Fibroblast of skin of right quadriceps (primary cell): Measurements from ENCODE around the gene CD84.
"Not testable (repeated sequence)": the region's sequence is repeated elsewhere in the genome, so short reads cannot be mapped to it uniquely, and the experiment has no call there.

ENCODE experiments used
- DNase-seq: peaks from one replicate; pipeline ENCODE4 v3.0.0-alpha.2; 2013

The CD84 gene

DNA sequence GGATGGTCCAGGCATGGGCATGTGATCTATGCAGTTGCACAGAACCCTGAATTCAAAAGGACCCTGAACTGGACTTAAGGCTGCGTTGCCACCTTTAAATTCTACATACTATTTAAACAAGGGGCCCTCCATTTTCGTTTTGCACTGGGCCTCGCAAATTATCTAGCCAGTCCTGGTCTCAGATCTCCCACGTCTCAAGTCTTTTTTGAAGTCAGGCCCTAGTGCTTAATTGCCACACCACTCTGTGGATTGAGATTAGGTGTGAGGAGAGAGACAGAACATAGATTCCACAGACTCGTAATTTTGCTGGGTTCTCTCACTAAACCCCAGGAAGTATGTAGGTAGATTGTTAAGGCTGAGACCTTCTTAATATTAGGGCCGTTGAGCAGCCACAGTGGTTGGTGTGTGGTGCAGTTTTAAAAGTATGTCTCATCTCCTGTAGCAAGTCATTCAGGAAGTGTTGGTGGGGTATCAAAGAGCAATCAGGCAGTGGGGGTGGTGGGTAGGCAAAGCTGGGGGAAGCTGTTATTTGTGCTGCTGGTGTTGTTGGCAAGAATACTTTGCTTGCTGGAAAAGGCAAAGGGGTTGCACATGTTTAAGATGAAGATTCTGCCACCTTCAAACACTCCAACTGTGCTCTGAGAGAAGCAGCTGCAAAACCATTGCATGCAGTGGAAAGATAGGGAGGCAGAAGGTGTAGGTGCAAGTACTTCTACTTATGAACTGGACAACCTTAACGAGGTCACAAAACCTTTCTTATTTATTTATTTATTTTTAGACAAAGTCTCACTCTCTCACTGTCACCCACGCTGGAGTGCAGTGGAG lies 11.2 kb downstream of the CD84 start:
- no peak for DNase-seq

DNA sequence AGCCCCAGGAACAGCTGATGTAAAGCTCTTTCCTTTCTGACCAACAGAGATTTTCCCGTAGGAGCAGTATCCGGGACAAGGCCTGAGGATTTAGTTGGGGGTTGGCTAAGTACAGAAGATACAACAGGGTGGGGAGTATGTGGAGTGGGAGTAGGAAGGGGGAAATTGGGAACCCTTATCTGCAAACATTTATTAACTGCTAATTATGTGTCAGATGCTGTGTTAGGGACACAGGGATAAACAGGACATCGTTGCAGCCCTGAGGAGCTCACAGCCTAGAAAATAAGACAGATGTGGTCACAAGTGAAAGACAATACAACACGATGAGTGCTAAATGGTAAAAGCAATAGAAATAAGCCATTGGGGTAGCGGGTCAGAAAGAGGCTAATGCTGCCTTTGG lies 12.0 kb downstream of the CD84 start:
- DNase-seq, result no peak

DNA sequence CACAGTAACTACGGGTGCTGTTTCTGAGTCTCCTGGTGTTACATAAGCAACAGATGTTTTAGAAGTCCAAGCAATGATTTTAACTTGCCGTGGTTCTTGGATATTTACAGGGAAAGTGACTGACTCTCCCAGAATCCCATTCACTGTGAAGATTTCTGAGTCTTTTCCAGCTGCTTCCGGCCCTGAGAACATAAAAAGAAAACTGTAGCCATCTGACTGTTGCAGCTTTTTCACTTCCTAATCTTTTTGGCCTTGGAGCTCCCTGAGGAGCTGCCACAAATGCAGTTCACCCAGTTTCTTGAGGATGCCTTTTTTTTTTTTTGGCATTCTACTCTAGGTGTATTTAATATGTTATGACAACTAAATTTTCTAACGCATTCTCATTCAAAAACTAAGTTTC lies 13.7 kb downstream of the CD84 start:
- DNase-seq, result no peak

DNA sequence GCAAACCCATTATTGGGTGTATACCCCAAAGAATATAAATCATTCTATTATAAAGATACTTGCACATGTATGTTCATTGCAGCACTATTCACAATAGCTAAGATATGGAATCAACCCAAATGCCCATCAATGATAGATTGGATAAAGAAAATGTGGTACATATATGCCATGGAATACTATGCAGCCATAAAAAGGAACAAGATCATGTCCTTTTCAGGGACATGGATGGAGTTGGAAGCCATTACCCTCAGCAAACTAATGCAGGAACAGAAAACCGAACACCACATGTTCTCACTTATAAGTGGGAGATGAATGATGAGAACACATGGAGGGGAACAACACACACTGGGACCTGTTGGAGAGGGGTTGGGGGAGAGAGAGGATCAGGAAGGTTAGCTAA lies 16.1 kb downstream of the CD84 start:
- not testable (repeated sequence) for DNase-seq

DNA sequence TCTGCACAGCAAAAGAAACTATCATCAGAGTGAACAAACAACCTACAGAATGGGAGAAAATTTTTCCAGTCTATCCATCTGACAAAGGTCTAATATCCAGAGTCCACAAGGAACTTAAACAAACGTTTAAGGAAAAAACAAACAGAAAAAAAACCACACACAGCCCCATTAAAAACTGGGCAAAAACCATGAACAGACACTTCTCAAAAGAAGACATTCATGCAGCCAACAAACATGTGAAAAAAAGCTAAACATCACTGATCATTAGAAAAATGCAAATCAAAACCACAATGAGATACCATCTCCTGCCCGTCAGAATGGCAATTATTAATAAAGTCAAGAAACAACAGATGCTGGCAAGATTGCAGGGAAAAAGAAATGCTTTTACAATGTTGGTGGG lies 16.6 kb downstream of the CD84 start:
- DNase-seq, result not testable (repeated sequence)

DNA sequence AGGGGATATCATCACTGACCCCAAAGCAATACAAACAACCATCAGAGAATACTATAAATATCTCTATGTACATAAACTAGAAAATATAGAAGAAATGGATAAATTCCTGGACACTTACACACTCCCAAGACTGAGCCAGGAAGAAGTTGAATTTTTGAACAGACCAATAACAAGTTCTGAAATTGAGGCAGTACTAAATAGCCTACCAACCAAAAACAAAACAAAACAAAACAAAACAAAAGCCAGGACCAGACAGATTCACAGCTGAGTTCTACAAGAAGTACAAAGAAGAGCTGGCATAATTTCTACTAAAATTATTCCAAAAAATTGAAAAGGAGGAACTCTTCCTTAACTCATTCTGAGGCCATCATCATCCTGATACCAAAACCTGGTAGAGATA lies 18.5 kb downstream of the CD84 start:
- no peak for DNase-seq

DNA sequence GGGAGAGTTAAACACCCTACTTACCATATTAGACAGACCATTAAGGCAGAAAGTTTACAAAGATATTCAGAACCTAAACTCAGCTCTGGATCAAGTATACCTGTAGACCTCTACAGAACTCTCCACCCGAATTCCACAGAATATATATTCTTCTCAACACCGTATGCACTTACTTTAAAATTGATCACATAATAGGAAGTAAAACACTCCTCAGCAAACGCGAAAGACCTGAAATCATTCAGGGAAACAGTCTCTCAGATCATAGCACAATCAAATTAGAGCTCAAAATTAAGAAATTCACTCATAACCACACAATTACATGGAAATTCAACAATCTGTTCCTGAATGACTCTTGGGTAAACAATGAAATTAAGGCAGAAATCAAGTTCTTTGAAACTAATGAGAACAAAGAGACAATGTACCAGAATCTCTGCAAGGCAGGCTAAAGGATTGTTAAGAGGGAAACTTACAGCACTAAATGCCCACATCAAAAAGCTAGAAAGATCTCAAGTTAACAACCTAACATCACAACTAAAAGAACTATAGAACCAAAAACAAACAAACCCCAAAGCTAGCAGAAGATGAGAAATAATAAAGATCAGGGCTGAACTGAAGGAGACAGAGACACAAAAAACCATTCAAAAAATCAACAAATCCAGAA lies 19.1 kb downstream of the CD84 start:
- no peak for DNase-seq

DNA sequence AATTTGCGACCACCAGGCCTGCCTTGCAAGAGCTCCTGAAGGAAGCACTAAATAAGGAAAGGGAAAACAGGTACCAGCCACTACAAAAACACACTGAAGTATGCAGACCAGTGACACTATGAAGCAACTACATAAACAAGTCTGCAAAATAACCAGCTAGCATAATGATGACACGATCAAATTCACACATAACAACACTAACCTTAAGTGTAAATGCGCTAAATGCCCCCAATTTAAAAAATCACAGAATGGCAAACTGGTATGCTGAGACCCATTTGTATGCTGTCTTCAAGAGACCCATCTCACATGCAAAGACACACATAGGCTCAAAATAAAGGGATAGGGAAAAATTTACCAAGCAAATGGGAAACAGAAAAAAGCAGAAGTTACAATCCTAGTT lies 19.9 kb downstream of the CD84 start:
- not testable (repeated sequence) for DNase-seq

DNA sequence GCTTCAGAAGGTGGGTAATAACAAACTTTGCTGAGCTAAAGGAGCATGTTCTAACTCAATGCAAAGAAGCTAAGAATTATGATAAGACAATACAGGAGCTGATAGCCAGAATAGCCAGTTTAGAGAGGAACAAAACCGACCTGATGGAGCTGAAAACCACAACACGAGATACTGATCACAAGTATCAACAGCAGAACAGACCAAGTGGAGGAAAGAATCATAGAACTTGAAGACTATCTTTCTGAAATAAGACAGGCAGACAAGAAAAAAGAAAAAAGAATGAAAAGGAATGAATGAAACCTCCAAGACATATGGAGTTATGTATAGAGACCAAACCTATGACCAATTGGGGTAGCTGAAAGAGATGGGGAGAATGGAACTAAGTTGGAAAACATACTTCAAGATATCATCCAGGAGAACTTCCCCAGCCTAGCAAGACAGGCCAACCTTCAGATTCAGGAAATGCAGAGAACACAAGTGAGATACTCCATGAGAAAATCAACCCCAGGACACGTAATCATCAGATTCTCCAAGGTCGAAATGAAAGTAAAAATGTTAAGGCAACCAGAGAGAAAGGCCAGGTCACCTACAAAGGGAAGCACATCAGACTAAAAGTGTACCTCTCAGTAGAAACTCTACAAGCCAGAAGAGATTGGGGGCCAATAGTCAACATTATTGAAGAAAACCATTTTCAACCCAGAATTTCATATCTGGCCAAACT lies 20.5 kb downstream of the CD84 start:
- no peak for DNase-seq

DNA sequence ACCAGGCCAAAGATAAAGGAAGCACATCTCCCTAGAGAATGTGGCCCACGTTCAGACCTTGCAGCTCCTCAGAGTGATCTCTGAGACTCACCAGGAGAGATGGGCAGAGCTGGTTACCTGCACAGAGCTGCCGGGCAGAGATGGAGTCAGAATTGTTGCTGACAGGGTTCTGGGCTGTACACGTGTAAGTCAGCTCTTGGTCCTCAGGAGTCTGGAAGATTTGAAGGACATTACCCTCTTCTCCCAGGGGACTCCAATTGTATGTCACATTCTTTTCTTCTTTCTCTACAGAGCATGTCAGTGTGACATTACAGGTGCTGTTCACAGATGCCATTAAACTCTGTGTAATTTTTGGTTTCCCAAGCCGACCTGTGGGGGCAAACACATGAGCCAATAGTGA lies 25.5 kb downstream of the CD84 start:
- no peak for DNase-seq

DNA sequence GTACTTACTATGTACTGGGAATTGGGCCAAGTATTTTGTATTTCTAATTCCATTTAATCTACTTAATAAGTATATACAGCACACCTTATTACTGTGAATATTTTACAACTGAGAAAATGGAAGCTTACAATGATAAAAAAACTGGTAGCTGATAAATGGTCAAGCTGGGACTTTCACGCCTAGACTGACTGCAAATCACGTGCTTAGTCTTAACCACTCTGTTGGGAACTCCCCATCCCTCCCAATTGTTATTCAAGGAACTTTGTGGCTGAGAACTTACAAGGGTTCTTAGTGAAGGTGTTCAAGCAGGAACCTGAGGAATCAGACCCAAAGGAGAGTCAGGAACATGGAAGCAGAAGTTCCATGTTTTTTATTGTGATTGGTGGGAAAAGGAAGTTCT lies 26.9 kb downstream of the CD84 start:
- DNase-seq, result no peak

DNA sequence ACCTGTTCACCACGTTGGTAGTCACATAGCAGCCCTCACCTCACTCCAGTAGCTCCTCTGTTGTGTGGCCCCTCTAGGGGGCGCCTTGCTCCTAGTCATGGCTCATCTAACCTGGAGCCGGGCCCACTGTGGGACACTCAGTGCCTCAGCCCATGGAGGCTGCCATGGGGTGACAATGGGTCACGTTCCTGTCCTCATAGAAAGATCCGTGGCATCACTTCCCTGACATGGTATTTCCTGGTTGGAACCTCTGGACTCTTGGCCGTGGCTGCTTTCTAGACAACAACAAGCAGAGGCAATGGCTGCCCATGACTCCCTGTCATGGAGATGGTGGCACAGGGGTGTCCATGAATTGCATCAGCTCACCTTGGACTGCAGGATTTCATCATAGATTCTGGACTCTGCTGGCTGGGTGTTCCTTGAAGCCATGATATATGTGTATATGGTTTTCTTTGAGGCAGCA lies 28.7 kb downstream of the CD84 start:
- no peak for DNase-seq

DNA sequence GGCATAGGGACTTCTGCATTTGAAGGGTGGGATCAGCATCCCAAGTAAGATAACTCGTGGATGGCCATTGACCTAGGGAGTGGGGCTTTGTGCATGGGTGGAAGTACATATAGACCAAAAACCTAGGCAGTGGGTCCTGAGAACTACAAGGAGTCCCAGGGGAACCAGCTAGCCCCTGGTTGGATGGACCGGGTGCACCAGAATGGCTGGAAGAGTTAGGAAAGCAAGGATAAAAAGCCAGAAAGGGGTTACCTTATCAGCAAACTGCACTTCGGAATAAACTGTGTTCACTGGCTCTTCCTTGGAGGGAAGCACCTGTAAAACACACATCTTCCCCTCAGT lies 29.7 kb downstream of the CD84 start:
- no peak for DNase-seq

DNA sequence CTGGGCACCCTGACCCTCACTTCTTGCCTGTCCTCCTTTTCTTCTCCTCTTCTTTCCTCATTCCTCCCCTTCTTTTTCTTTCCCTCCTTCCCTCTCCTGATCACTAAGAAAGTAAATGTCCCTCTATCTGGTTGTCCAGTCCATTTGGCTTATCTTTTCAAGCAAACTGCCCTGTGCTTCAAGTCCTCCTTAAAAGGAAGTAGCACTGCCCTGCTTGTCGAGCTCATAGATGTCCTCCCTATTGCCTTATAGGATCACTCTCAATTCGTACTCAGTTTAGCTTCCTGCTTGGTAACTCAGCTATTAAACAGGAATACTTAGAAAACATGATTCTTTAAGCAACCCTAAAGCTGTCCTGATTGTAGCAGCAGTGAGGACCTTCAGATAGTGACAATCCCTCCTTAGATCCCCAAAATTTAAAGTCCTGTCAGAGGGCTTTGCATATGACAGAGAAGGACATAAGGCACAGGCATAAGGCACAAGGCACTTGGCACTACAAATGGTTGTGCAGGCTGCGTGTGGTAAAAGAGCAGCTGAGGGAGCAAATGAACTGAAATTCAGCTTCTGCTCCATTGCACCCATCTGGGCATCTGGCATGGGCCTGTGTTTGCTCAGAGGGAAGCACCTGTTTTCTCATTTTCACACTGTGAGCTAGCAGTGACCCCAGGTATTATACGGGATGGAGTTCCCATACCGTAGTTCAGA lies 30.2 kb downstream of the CD84 start:
- no peak for DNase-seq

DNA sequence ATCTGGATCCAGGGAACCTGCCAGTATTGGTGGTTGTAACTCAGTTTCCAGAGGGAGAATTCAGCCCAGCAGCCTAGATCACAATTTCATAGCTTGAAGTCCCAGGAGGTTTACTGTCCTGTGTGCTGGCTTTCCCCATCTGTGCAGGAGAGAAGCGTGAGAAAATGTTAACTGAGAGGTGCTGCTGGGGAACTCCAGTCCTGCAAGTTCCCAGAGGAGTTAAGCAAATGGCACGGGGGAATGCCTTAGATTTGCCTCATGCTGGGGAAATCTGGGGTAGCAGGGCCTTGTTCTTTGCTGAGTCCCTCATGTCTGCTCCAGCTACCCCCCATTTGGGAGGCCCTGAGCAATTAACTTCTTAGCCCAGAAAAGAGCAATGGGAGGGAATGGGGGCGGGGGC lies 31.1 kb downstream of the CD84 start:
- no peak for DNase-seq

DNA sequence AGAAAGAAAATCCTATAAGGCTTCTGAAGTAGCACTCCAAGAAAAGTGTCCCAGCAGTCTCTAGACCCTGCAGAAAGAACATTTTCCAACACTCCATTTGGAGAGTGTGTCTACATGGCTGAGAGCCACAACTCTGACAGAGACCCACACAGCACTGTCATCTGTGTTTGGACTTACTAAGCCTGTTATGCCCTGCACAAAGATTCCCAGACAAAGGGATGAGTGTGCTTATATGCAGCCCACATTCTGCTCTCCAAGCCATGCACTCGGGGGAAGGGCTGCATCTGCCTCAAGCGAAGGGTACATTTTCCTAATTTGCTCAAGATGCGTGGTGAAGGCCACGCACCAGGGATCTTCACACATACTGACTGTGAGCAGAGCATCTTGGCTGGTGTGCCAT lies 31.9 kb downstream of the CD84 start:
- no peak for DNase-seq

DNA sequence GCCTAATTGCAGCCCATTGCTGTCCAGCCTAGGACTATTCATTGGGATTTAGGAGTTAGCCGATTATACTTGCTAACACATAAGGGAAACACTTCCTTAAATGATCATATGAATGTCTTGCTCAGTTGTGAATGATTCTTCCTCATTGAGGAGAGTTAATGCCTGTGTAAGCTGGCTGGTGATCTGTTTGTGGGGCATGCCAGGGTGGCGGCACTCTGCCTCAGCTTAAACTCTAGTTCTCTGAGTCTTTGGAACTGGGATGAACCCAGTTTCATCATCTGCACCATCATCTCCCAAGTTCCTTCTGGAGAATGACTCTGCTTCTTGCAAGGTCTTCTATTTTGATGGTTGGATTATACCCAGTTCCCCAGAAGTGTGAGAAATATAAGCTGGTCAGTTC lies 32.4 kb downstream of the CD84 start:
- no peak for DNase-seq

DNA sequence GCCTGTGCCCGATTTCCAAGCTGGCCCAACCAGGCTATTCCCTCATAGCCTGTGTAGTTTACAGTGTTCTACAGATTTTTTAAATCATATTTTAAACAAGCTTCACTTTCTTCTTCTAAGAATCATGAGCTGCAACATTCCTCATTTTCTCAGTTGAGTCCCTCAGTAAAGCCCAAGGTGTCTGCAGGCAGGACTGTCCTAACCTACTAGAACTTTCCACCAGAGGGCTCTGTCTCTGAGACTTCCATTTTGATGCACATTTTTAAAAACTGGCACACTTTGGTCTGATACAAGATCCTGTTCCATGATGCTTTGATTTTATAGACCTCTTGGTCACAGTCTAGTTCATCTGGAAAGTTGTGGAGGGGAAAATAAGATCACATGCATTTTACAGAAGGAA lies 34.6 kb downstream of the CD84 start:
- no peak for DNase-seq

DNA sequence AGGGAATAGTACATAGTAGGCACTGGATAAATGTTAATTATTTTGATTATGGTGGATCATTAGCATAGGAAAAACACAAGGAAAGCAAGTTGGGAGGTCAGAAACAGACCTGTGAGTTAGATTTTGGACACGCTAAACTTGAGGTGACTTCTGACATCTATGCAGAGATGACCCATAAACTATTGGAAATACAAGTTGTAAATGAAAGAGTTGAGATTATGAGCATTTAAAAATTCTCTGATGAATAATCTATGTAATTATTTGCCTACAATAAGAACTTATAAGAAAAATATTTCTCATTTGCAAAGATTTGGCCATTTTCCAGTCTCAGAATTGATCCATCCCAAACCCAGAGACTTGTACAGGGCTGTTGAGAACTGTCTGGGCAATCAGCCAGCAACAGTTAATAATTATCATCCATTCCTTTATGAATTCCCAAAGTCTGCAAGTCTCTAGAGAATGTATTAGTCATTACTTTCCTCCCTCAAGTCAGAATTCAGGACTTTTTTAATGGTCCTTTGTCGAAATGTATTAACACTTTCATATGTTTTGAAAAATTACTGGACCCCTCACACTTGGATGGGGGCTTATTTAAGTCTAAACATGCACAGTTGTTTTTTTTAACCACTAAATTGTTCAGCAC lies 36.9 kb downstream of the CD84 start:
- no peak for DNase-seq

DNA sequence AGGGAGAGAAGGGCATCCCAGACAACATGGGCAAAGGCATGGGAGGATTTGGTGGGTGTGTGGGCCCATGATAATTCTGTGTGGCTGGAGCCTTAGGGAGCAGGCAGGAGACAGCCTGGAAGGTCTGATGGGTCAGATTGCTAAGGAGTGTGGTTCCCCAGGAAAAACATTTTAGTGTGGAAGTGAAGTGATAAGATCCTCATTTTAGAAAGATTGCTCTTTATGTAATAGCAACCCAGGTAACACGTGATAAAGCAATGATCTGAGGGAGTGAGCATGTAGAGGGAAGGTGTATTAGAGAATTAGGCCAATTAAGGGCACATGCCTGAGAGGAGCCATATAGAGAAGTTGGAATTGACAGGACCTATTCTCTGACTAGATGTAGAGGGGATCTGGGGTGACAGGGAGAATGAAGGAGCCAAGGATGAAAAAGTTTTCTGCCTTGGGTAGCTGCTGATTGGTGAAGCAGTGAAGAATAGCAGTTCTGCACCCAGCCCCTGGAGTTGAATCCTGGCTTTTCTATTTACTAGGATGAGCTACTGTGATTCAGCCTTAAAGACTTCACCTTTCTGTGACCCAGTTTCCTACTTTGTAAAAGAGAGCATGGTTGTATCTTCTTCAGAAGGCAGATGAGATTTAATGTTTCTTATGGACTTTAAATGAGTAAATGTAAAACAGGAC lies 37.5 kb downstream of the CD84 start:
- no peak for DNase-seq

DNA sequence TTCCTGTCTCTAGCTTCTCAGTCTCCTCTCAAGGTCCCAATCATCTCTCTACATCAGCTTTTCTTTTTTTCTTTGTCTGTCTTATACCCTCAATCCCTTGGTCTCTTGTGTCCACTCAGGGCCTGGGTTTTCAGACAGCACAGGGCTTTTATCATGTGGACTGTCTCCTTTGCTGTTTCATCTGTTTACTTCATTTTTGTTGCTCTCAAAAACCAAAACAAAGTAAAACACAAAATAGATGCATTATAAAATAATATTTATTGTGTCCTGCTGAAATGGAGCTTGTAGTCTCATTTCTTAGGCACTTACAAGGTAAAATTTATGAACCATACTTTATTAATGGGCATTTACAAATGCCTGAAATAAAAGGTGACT lies 38.5 kb downstream of the CD84 start:
- no peak for DNase-seq
